Gastrocnemius medialis (tissue), 4 donors: ENCODE data around the gene SLC7A6. TPM values are rescaled to one million over a fixed set of nuclear protein-coding genes. Genes with fewer than 3 reads are reported as not detected.

ENCODE experiments used
- ATAC-seq, 2 donors: fragments of 150-250 bp; one replicate each; pipeline ENCODE4 v1.9.1; 2016
- DNase-seq, 2 donors: peaks; one replicate each; pipeline ENCODE4 v3.0.0-alpha.2; 2019
- H3K27ac ChIP-seq, 4 donors: fragments of 200-600 bp; sonication (generic); 1 replicate in 1 of 4; 2 replicates in 3 of 4; pipeline ENCODE4 v1.5.1; 2016 to 2018; ENCODE audit warnings: mild to moderate bottlenecking in 2 of 4, moderate library complexity in 1 of 4
- H3K27me3 ChIP-seq, 3 donors: fragments of 200-600 bp; sonication (generic) in 2 of 3; 1 replicate in 1 of 3; 2 replicates in 2 of 3; pipeline versions ENCODE4 v1.5.1 to v1.6.0; 2016 to 2019; ENCODE audit warnings: mild to moderate bottlenecking in 1 of 3, moderate library complexity in 1 of 3
- H3K36me3 ChIP-seq, 2 donors: fragments of 200-600 bp; sonication (generic) in 1 of 2; one replicate each; pipeline ENCODE4 v1.5.1; 2017 to 2018
- H3K4me1 ChIP-seq, 2 donors: fragments of 200-600 bp; sonication (generic) in 1 of 2; one replicate each; pipeline ENCODE4 v1.5.1; 2016 to 2017; ENCODE audit warnings: mild to moderate bottlenecking in 2 of 2
- H3K4me3 ChIP-seq, 4 donors: fragments of 200-600 bp; sonication (generic) in 3 of 4; 1 replicate in 1 of 4; 2 replicates in 3 of 4; pipeline ENCODE4 v1.5.1; 2016 to 2019; ENCODE audit warnings: mild to moderate bottlenecking in 2 of 4
- H3K9me3 ChIP-seq, 3 donors: fragments of 200-600 bp; sonication (generic) in 2 of 3; 1 replicate in 1 of 3; 2 replicates in 2 of 3; pipeline ENCODE4 v1.5.1; 2016 to 2019
- CTCF ChIP-seq, 5 experiments: fragments of 450-650 bp in 3 of 5; fragments of 200-600 bp in 2 of 5; sonication (generic) in 2 of 5; IDR thresholded peaks in 4 of 5; conservative IDR thresholded peaks in 1 of 5; 1 replicate in 4 of 5; 2 replicates in 1 of 5; pipeline ENCODE4 v1.5.1; 2016 to 2019; ENCODE audit warnings: antibody characterized with exemption in 5 of 5, mild to moderate bottlenecking in 3 of 5, moderate library complexity in 3 of 5
- POLR2A ChIP-seq, 2 donors: fragments of 450-650 bp; IDR thresholded peaks; one replicate each; pipeline ENCODE4 v1.6.1; 2017; ENCODE audit warnings: antibody characterized with exemption in 2 of 2, mild to moderate bottlenecking in 2 of 2, moderate library complexity in 2 of 2
- in situ Hi-C, 4 donors: fragments of 200-750 bp; cut with MboI; loops; one replicate each; pipeline versions ENCODE4 v1.15.0 to v1.8.0; 2017; ENCODE audit warnings: low sequenced_read_pairs in 4 of 4
- intact Hi-C: fragments of 100-400 bp; cut with DNase I; formaldehyde crosslinking; loops from one replicate; pipeline ENCODE4 v1.15.1; 2023; ENCODE audit warnings: low total_unique reads
- total RNA-seq, 4 donors: library from RNA; depleted of rRNA; stranded (reverse); fragments of >200 nt; gene quantifications; one replicate each; pipeline versions ENCODE4 v1.1.0 to v1.2.3, GENCODE V29; 2016

The SLC7A6 gene
- 100 to 1,000 TPM in 3 of 4 donors, 10 to 100 TPM in 1; 97.3 to 205 (median 117) TPM for total RNA-seq

GRCh38 chr16:68264128-68265077 is at the start of gene SLC7A6:
TSS of gene SLC7A6 (plus strand) at chr16:68264526. CDS start at chr16:68274727, 10,201 bp downstream.
- Histone ChIP-seq H3K27ac (peak within 1 kb of the TSS; percentile 95 to 100 (median 99)), H3K4me3 (peak within 1 kb of the TSS; percentile 84 to 96 (median 94)), H3K4me1 (peaks cover 43 to 69% of the 10 kb centered on the region in 2 donors), H3K27me3 (no peaks in the 10 kb centered on the region), H3K9me3 (no peaks in the 10 kb centered on the region), H3K36me3 (peaks cover 0 to 35% of the 10 kb centered on the region in 2 donors)
- TF ChIP-seq POLR2A (IDR thresholded peaks at IDR 0.05) (peak; percentile 97 to 99), CTCF (IDR thresholded peaks at IDR 0.05 in 4 of 5, conservative IDR thresholded peaks at IDR 0.05 in 1 of 5) (peak; percentile 72 to 89 (median 83))
- in situ Hi-C loops (loop anchor here in 2 of 4 donors (5.0 kb wide), 2 partner anchors 63 to 68 kb away; no protein-coding TSS in a partner anchor), intact Hi-C loops (loop anchor here (2.0 to 5.0 kb wide), 2 partner anchors 18 to 48 kb away; partner anchors contain the start of genes PRMT7 and SLC7A6OS)
- ATAC-seq = peak; percentile 49 to 55
- DNase-seq = peak; percentile 53 to 76

- H3K4me1 ChIP-seq = peaks cover 1 to 12% of the 10 kb centered on the region in 2 donors
- in situ Hi-C loops = loop anchor here in 1 of 4 donors (10.0 kb wide), 1 partner anchor 110 kb away; no protein-coding TSS in a partner anchor
- no peaks in the 10 kb centered on the region for H3K36me3 ChIP-seq
- no peak overlapping the region for H3K4me3 ChIP-seq
- DNase-seq (no peak), ATAC-seq (peak in 1 of 2 donors; percentile 63)
- H3K27ac ChIP-seq = peak overlapping the region; percentile 3 to 49 (median 29)
- no peak for TF ChIP-seq CTCF (IDR thresholded peaks at IDR 0.05 in 4 of 5, conservative IDR thresholded peaks at IDR 0.05 in 1 of 5)
- H3K9me3 ChIP-seq = no peaks in the 10 kb centered on the region
- H3K27me3 ChIP-seq = no peaks in the 10 kb centered on the region
- intact Hi-C loops = no loop called here
Observed at GRCh38 chr16:68214726-68215125, 49.6 kb upstream of the SLC7A6 start.

GRCh38 chr16:68215302-68215701 is 49.0 kb upstream of the SLC7A6 start:
- TF ChIP-seq POLR2A (IDR thresholded peaks at IDR 0.05) (no peak), CTCF (IDR thresholded peaks at IDR 0.05 in 4 of 5, conservative IDR thresholded peaks at IDR 0.05 in 1 of 5) (no peak)
- intact Hi-C loops = no loop called here
- no peak for ATAC-seq

GRCh38 chr16:68216240-68216639 is 48.1 kb upstream of the SLC7A6 start:
- H3K27me3 ChIP-seq = no peaks in the 10 kb centered on the region
- ATAC-seq = no peak
- in situ Hi-C loops = loop anchor here in 1 of 4 donors (10.0 kb wide), 1 partner anchor 111 kb away; no protein-coding TSS in a partner anchor
- no peak overlapping the region for H3K4me3 ChIP-seq
- no peaks in the 10 kb centered on the region for H3K36me3 ChIP-seq
- peaks cover 4 to 12% of the 10 kb centered on the region in 2 donors for H3K4me1 ChIP-seq
- intact Hi-C loops = no loop called here
- no peaks in the 10 kb centered on the region for H3K9me3 ChIP-seq
- TF ChIP-seq POLR2A (IDR thresholded peaks at IDR 0.05) = no peak
- TF ChIP-seq CTCF (IDR thresholded peaks at IDR 0.05 in 4 of 5, conservative IDR thresholded peaks at IDR 0.05 in 1 of 5) = no peak
- DNase-seq = no peak
- peak overlapping the region in 3 of 4 donors; percentile 10 to 44 (median 32) for H3K27ac ChIP-seq

More at GRCh38 chr16:68215302-68215701, 49.0 kb upstream of the SLC7A6 start:
- Histone ChIP-seq H3K9me3 (no peaks in the 10 kb centered on the region), H3K4me1 (peaks cover 4 to 12% of the 10 kb centered on the region in 2 donors), H3K4me3 (no peak overlapping the region), H3K36me3 (no peaks in the 10 kb centered on the region), H3K27ac (peak overlapping the region in 3 of 4 donors; percentile 27 to 49 (median 31)), H3K27me3 (no peaks in the 10 kb centered on the region)
- DNase-seq = no peak
- in situ Hi-C loops = loop anchor here in 1 of 4 donors (10.0 kb wide), 1 partner anchor 111 kb away; no protein-coding TSS in a partner anchor
